Limb (tissue), 2 donors: ENCODE results near the gene PKP3.
A peak's percentile ranks its signal among the peaks of the same experiment; 100 is the strongest.

Source experiments
- DNase-seq, 2 donors: peaks; one replicate each; pipeline ENCODE4 v3.0.0-alpha.2; 2016; ENCODE audit errors: extremely low spot score in 2 of 2

The PKP3 gene

DNA sequence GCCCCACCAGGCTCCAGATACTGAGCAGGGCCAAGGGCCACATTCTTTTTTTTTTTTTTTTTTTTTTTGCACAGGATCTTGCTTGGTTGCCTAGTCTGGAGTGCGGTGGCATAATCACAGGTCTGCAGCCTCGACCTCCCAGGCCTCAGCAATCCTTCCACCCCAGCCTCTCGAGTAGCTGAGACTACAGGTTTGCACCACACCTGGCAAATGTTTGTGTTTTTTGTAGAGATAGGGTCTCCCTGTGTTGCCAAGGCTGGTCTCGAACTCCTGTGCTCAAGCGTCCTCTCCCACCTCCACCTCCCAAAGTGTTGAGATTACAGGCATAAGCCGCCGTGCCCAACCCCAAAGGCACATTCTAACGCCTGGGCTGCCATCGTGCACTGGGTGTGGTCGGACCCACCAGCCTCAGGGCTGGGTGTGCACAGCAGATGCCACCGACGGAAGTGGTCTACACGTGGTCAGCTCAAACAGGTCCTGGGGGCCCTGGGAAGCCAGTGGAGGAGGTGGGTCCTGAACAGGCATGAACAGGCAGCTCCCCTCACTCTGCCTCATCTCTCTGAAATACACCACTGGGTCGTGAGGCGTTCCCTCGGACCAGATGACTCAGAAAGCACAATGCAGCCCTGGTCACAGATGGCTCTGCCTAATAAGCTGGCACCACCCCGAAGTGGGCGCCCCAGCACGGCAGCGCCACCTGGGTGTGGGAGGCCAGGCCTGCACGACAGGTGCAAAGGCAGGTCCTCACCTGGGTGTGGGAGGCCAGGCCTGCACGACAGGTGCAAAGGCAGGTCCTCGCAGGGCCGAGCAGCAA is 29.9 kb upstream of the PKP3 start:
- DNase-seq, result no peak

DNA sequence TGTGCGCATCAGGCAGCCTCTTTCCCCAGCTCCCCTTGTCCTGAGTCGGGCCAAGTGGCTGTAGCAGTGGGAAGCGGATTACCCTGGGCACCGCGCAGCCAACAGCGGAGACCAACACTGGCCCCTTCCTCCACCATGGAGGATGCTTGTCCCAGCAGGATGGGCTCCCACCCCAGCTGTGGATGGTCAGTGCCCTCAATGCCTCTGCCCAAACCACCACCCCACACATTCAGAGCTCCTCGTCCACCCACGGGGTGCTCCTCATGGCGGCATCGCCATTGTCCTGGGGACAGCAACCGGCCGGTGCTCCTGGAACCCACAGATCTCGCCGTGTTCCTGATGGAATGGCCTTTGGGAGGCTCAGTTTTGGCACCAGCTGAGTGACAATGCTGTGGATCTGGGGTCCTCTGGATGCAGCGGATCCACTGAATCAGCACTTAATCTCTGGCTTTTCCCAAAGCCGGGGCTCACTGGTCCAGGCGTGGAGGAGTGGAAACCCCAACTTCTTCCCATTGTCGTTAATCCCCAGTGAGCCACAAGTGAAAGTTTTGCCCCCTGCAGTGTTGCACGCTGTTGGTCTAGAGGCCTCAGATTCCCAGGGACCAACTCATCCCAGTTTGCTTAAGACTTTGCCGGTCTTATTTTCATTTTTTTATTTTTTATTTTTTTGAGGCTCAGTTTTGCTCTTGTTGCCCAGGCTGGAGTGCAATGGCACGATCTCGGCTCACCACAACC is 28.9 kb upstream of the PKP3 start:
- no peak for DNase-seq

DNA sequence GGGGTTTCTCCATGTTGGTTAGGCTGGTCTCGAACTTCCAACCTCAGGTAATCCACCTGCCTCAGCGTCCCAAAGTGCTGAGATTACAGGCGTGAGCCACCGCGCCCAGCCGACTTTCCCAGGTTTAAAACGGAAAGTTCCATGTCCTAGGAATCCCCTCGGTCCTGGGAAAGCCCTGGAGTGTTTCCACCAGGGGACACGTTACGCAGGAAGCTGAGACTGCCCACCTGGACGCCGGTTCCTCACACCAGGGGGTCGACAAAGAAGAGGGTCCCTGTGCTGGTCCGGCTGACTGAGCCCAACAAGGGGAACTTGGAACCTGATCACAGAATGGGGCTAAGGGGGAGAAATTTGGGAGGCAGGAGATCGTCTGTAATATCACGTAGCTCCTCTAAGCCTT is 28.2 kb upstream of the PKP3 start:
- no peak for DNase-seq

DNA sequence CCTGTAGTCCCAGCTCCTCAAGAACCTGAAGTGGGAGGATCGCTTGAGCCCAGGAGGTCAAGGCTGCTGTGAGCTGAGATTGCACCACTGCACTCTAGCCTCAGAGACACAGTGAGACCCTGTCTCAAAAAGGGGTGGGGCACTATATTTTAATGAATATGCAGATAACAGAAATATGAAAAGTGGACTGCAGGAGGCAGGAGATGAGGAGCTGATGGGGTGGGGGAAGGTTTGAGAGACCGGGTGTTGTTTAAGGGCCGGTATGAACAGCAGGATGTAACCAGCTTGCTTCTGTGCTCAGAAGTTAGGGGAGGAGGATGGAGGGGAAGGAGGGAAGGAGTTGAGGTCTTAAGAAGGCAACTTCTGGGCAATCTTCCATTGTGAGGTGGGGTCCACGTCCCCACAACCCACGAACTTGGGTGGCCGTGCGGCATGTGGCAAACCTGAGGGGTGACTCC is 26.0 kb upstream of the PKP3 start:
- DNase-seq, result no peak

DNA sequence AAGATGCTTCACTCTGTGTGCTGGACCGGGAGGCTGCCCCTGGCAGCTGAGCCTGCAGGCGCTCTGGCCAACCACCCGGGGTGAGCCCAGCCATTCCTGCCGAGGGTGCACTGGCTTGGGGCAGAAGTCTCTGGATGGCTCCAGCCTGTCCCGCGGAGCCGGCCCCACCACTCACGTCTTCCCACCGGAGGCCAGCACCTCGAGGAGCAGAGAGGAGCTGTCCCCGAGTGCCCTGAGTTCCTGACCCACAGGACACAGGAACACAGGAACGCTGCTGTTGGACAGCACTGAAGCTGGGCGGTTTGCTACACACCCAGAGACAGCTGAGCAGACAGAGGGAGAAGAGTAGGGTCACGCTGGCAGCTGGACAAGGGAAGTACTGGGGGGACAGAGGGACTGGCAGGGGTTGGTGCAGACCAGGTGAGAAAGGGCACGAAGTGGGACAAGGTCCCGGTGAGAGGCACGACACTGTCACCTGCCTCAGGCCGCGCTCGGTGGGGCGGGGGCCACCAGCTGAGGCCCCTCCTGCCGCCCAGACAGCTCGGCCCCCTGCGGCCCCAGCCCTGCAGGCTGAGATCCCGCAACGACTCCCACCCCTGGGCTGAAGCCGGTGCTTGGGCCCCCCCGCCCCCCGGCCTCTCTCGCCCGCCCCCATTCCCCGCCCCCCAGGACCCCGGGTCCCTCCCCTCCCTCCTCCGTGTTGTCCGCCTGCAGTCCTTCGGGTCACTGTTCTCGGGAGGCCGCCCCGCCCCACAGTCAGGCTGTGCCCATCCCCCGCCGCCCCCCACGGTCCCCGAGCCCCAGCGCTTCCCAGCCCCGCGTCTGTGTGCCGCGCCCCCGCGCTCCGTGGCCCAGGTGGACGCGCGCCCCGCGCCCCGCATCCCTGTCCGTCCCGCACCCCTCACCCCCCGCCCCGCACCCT is 25.3 kb upstream of the PKP3 start:
- no peak for DNase-seq

DNA sequence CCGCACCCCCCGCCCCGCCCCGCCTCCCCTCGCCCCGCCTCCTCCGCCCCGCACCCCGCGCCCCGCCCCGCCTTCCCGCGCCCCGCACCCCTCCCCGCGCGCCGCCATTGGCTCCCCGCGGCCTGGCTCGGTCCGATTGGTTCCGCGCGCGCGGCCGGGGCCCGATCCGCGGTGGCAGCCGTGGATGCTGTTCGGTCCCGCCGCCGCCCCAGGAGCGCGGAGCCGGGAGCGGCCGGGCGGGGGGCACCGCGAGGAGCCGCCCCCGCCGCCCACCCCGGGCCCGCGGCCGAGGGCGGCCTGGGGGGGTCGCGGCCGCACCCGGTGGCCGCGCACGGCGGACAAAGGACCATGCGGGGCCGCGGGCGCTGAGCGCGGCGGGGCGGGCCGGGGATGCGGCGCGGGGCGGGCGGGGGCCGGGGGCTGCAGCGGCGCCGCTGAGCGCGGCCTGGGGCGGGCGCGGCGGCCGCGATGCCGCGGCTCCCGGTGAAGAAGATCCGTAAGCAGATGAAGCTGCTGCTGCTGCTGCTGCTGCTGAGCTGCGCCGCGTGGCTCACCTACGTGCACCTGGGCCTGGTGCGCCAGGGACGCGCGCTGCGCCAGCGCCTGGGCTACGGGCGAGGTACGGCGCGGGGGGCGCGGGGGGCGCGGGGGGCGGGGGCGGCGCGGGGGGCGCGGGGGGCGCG is 24.5 kb upstream of the PKP3 start, which contains the start of gene B4GALNT4:
Gene B4GALNT4, plus strand, starts transcription at position 164 of the 683 bp plus-strand sequence. Its CDS starts 305 bp downstream, at position 469.
- peak in 1 of 2 donors; percentile 87 for DNase-seq

DNA sequence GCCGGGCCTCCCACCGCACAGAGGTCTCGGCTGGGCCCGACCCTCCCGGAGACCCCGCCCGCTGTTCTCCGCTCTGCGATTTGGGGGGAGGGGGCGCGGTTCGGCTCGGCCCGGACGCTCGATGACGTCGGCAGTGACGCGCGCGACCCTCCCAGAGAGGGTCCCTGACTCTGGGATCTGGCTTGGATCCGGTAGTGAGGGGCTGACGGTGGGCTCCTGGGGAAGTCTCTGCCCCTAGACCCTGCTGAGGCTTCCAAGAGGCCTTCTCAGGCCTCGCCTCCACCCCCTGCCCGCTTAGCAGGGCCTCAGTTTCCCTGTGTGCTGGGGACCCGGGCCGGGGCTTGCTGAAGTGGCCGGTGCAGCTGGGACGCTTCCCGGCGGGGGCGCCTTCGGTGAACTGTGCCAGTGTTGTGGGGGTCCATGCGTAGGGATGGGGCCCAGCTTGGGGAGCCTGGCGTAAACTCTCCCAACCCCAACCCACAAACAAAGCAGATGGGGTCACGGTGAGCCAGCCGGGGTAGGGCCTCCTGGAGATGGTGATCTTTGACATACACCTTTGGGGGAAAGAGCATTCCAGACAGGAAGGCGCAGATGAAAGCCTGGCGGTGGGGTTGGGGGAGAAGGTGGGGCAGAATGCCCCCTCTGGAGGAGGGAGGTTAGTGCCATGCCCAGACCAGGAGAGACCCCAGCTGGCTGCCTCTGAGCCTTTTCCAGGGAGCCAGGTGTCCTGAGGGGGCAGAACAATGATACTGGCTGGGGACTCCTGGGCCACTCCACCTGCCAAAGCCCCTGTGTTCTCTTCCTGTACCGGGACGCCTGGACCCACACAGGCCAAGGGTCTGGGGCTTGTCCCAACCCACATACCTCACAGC is 23.7 kb upstream of the PKP3 start:
- peak in 1 of 2 donors; percentile 86 for DNase-seq

DNA sequence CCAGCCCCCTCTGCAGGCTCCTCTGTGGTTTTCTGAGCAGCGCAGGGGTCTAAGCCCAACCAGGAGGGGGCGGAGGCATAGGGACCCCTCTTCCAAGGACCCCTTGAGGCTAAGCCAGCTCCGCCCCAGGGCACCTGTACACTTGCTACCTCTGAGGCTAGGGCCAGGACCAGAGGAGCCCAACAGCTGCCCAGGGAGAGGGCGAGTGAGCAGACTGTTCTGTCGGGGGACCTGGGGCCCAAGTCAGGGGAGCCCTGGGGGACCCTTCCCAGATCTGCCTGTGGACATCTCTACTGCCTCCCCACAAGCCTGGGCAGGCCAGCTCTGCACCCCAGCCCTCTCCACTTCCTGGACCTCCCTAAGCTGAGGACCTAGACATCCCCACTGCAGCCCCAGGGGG is 23.0 kb upstream of the PKP3 start:
- no peak for DNase-seq

DNA sequence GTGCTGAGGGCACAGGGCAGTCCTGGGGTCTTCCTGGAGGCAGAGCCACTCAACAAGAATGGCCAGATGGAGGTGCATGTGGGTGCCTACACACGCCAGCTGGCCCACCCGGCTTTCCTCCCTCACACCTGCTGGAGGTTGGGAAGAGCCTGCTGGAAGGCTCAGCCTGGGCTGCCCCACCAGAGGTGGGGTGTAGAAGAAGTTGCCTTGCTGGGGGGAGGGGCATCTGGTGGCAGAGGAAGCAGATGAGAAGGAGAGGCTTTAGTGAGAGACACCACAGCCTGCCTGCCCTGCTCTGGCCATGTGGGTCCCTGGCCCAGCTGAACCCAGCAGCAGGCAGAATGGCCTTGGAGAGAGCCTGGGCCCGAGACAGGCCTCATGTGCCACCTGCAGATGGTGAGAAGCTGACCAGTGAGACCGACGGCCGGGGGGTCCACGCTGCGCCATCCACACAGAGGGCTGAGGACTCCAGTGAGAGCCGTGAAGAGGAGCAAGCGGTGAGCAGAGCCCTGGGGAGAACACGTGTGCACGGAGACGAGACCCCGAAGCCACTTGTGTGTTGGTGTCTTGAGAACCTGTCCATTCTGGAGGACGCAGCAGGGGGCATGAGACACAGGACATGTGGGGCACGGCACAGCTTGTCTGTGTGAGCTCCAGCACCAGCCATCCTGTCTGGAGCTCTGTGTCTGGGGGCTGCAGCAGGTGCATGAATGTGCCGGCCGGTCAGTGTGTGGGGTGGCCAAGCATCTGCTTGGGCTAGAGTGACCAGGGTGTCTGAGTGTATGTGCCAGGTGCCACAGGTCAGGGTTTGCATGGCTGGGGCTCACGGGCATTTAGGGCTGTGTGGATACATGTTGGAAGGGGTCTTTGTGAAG is 22.1 kb upstream of the PKP3 start:
- no peak for DNase-seq

DNA sequence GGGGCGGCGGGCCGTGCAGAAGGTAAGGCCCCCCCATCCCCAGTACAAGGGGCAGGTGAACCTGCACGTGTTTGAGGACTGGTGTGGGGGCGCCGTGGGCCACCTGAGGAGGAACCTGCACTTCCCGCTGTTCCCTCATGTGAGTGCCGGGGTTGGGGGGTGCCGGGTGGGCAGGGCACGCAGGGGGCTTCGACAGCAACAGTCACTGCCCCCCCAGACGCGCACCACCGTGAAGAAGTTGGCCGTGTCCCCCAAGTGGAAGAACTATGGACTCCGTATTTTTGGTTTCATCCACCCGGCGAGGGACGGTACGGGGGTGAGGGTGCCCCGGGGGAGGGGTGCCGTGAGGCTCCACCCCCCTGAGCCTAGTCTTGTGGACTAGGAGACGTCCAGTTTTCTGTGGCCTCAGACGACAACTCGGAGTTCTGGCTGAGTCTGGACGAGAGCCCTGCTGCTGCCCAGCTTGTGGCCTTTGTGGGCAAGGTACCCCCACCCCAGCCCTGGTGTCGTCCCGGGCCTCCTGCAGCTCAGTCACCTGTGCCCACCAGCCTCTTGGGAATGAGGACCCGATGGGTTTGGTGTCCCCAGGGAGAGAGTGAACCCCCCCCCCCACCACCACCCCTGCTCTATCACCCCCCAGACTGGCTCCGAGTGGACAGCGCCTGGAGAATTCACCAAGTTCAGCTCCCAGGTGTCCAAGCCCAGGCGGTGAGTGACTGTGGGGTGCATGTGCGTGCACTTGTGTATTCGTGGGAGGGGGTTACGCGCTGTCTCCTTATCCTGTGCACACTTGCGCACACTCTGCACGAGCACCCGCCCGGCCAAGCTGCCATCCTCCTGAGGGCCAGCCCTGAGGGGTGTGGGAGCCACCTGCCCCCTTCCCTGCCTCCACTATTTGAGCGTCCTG is 20.9 kb upstream of the PKP3 start:
- no peak for DNase-seq

DNA sequence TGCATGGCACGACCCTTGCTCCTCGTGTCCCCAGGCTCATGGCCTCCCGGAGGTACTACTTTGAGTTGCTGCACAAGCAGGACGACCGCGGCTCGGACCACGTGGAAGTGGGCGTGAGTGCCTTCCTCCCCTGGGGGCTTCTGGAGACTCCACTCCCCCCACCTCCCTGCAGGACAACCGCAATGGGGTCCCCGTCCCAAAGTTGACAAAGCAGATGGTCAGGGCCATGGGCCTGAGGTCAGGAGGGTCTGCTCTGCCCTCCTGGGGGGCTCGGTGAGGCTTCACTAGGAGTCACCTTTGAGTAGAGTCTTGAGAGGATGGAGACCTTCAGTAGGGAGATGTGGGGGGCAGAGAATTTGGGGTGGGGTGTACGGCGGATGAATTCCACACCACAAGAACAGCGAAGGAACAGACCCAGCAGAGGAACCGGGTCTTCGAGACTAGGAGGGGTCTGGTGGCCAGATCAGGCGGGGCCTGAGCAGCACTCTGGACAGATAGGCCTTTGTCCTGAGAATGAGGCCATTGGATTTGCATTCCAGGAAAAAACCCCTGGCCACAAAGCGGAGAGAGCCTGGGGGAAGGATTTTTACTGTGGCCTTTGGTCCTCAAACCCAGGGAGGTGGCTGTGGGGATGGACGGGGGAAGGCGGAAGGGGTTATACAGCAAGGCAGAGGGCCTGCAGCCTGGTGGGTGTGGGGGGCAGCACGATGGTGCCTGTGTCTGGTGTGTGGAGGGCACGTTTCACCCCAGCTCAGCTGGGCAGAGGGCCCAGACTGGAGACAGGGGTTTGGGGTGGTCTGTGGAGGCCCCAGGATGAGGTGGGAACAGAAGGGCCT is 20.1 kb upstream of the PKP3 start:
- no peak for DNase-seq

DNA sequence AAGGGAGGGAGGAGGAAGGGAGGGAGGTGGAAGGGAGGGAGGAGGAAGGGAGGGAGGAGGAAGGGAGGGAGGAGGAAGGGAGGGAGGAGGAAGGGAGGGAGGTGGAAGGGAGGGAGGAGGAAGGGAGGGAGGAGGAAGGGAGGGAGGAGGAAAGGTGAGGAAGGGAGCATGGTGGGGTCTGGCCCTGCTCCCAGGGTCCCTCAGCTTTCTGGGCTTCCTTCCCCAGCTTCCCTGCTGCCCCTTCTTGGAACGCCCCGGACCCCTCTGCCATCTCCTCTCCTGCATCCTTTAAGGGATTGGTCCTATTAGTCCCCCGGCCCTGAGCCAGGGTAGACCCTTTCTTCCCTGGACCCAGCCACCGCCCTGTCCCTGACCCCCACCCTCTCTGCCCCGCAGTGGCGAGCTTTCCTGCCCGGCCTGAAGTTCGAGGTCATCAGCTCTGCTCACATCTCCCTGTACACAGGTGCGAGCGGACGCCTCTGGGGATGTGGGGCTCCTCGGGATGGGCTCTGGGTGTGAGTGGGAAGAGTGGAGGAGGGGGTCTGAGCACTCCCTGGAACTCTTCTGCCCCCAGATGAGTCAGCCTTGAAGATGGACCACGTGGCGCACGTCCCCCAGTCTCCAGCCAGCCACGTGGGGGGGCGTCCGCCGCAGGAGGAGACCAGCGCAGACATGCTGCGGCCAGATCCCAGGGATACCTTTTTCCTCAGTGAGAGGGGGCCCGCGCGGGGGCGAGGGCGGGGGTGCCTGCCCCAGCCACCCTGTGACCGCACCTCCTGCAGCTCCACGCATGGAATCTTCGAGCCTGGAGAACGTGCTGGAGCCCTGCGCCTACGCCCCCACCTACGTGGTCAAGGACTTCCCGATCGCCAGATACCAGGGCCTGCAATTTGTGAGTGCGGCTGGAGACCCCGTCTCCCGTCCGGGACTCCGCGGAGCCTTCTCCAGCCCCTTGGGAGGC is 18.7 kb upstream of the PKP3 start:
- DNase-seq, result no peak

DNA sequence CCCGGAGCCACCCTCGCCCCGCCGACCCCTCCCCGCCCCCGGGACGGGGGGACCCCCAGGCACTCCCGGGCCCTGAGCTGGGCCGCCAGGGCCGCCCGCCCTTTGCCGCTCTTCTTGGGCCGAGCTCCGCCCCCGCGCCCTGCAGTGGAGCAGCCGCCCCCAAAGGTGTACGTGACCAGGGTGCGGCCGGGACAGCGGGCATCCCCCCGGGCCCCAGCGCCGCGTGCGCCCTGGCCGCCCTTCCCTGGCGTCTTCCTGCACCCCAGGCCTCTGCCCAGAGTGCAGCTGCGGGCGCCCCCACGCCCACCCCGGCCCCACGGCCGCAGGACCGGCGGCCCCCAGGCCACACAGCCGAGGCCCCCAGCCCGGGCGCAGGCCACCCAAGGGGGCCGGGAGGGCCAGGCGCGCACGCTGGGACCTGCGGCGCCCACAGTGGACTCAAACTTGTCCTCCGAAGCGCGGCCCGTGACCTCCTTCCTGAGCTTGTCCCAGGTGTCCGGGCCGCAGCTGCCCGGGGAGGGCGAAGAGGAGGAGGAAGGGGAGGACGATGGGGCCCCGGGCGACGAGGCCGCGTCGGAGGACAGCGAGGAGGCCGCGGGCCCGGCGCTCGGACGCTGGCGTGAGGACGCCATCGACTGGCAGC is 17.4 kb upstream of the PKP3 start:
- no peak for DNase-seq

DNA sequence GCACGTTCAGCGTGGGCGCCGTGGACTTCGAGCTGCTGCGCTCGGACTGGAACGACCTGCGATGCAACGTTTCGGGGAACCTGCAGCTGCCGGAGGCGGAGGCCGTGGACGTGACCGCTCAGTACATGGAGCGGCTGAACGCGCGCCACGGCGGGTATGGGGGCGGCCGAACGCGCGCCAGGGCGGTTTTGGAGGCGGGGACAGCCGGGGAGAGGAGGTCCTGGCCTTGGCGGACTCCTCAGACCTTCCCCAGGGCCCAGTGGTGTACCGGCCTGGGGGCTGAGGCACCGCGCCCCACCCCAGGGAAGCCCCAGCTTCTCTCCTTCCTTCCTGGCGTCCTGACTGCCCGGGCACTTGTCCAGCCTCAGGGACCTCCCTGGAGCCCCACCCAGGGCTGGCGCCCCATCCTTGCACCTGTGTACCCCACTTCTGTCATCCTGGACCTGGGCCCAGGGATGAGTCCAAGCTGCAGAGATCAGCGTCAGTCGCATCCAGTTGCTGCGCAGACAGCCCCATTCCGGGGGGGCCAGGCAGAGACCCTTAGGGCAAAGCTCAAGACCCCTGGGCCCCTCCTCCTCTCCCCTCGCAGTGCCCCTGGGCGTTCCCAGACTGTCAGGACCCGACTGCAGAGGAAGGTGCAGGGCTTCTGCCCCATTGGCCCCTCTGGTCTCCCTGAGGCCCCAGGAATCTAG is 16.7 kb upstream of the PKP3 start:
- DNase-seq, result no peak
